Sigmoid colon (tissue), 7 donors: ENCODE results near the gene PGF. TPM values are rescaled to one million over a fixed set of nuclear protein-coding genes. Genes with fewer than 3 reads are reported as not detected.

ENCODE experiments used
- DNase-seq: peaks from one replicate; pipeline ENCODE4 v3.0.0-alpha.2; 2019
- H3K27ac ChIP-seq, 4 donors: fragments of 200-600 bp; sonication (generic); one replicate each; pipeline ENCODE4 v1.5.1; 2016 to 2019; ENCODE audit warnings: mild to moderate bottlenecking in 1 of 4
- H3K27me3 ChIP-seq, 3 donors: fragments of 200-600 bp; sonication (generic); one replicate each; pipeline ENCODE4 v1.5.1; 2019; ENCODE audit warnings: mild to moderate bottlenecking in 1 of 3
- H3K36me3 ChIP-seq, 4 donors: fragments of 200-600 bp; sonication (generic); one replicate each; pipeline ENCODE4 v1.5.1; 2016 to 2019
- H3K4me1 ChIP-seq, 4 donors: fragments of 200-600 bp; sonication (generic); one replicate each; pipeline ENCODE4 v1.5.1; 2017 to 2019
- H3K4me3 ChIP-seq, 4 donors: fragments of 200-600 bp; sonication (generic); one replicate each; pipeline ENCODE4 v1.5.1; 2017 to 2019; ENCODE audit warnings: mild to moderate bottlenecking in 2 of 4, moderate library complexity in 1 of 4
- H3K9me3 ChIP-seq, 4 donors: fragments of 200-600 bp in 3 of 4; sonication (generic) in 3 of 4; one replicate each; pipeline versions ENCODE4 v1.5.1 to v1.6.1; 2013 to 2019
- CTCF ChIP-seq, 4 experiments: fragments of 450-650 bp in 3 of 4; fragments of 200-600 bp in 1 of 4; IDR thresholded peaks; one replicate each; pipeline ENCODE4 v1.5.1; 2016 to 2019; ENCODE audit warnings: antibody characterized with exemption in 4 of 4, mild to moderate bottlenecking in 3 of 4, moderate library complexity in 2 of 4
- EP300 ChIP-seq, 4 donors: sonication (generic); formaldehyde crosslinking; IDR thresholded peaks; one replicate each; pipeline ENCODE4 v1.6.1; 2017; ENCODE audit warnings: antibody characterized with exemption in 4 of 4
- POLR2A ChIP-seq, 2 donors: fragments of 450-650 bp; IDR thresholded peaks; one replicate each; pipeline ENCODE4 v1.6.1; 2016; ENCODE audit warnings: antibody characterized with exemption in 2 of 2, mild to moderate bottlenecking in 2 of 2, moderate library complexity in 2 of 2
- POLR2AphosphoS5 ChIP-seq, 4 donors: sonication (generic); formaldehyde crosslinking; IDR thresholded peaks; one replicate each; pipeline ENCODE4 v1.6.1; 2017; ENCODE audit warnings: antibody characterized with exemption in 4 of 4
- WGBS, 2 donors: extraction: QIAGEN DNeasy Blood & Tissue Kit; methylation state at CpG; one replicate each; pipeline ENCODE4 v1.1.7; 2013; 5-methylcytosine and 5-hydroxymethylcytosine counted together
- intact Hi-C: fragments of 100-400 bp; cut with DNase I; formaldehyde crosslinking; loops from one replicate; pipeline ENCODE4 v1.15.1; 2023
- polyA plus RNA-seq, 3 donors: library from polyadenylated mRNA; stranded (reverse); fragments of 200-250 nt; gene quantifications; one replicate each; pipeline ENCODE4 v1.2.3, GENCODE V29; 2013
- total RNA-seq, 4 donors: library from RNA; depleted of rRNA; stranded (reverse); fragments of >200 nt; gene quantifications; one replicate each; pipeline ENCODE4 v1.1.0, GENCODE V29; 2016
- donor health status: healthy with polysubstance abuse.
- donor health status: Bipolar disorder and iron deficiency.
- donor health status: healthy.

Gene PGF
- total and polyA plus RNA-seq, 7 donors: 1.2 to 15.6 (median 6.3) TPM

DNA sequence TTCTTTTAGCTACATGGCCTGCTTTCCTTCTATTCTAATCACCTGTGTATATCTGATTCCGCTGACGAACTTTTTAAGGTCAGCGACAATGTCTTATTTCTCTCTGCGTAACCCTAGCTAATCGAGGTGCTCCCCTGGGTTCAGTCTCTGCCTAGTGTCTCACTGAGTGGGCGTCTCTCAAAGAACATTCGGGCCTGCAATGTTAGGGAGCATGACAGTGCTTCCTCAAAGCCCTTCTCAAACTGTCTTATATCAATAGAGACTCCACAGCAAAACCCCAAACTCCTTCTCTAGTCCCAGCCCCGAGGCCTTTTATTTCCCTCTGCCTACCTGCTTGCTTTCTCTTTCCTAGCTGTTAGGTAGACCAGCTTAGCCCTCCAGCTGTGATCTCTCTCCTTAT lies 18.7 kb downstream of the PGF start:
- Histone ChIP-seq H3K27me3 (peaks cover 0 to 4% (median 0%) of the 10 kb centered on the region in 3 donors), H3K4me1 (peaks cover 0 to 35% (median 24%) of the 10 kb centered on the region in 4 donors), H3K4me3 (no peak overlapping the region), H3K9me3 (no peaks in the 10 kb centered on the region), H3K36me3 (no peaks in the 10 kb centered on the region), H3K27ac (no peak overlapping the region)
- intact Hi-C loops: no loop called here
- 89 to 93% methylated on average over 8 of the region's 8 CpGs for WGBS, 2 donors
- no peak for DNase-seq
- TF ChIP-seq POLR2AphosphoS5 (IDR thresholded peaks at IDR 0.05) (no peak), POLR2A (IDR thresholded peaks at IDR 0.05) (no peak), EP300 (IDR thresholded peaks at IDR 0.05) (no peak)

- Histone ChIP-seq H3K27ac (no peak overlapping the region), H3K4me1 (peaks cover 0 to 29% (median 18%) of the 10 kb centered on the region in 4 donors), H3K27me3 (peaks cover 0 to 4% (median 0%) of the 10 kb centered on the region in 3 donors), H3K9me3 (no peaks in the 10 kb centered on the region), H3K36me3 (no peaks in the 10 kb centered on the region), H3K4me3 (no peak overlapping the region)
- TF ChIP-seq POLR2AphosphoS5 (IDR thresholded peaks at IDR 0.05) (no peak), POLR2A (IDR thresholded peaks at IDR 0.05) (no peak), CTCF (IDR thresholded peaks at IDR 0.05) (no peak), EP300 (IDR thresholded peaks at IDR 0.05) (no peak)
- no peak for DNase-seq
- WGBS, 2 donors: 90 to 96% methylated on average over 11 of the region's 11 CpGs
- intact Hi-C loops: no loop called here
These were observed 19.2 kb downstream of the PGF start for GRCh38 chr14:74936151-74936550.

DNA sequence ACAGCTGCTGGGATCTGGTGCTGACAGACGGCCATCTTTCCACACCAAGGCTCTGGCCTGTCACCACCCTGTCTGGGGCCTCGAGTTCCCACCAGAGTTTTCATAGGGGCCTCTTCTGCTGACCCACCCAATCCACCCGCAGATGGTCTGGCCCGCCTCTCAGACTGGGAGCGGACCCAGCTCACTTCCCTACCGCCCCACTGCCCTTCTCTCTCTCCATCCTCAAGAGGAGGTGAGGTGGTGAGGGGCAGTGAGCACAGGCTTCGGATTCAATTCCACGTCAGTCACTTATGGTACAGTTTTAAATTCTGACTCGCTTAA lies 20.1 kb downstream of the PGF start:
- TF ChIP-seq EP300 (IDR thresholded peaks at IDR 0.05): no peak
- TF ChIP-seq POLR2AphosphoS5 (IDR thresholded peaks at IDR 0.05): no peak
- no peak for TF ChIP-seq POLR2A (IDR thresholded peaks at IDR 0.05)
- TF ChIP-seq CTCF (IDR thresholded peaks at IDR 0.05): no peak
- WGBS, 2 donors: 85 to 88% methylated on average over 9 of the region's 9 CpGs
- intact Hi-C loops: no loop called here
- no peak overlapping the region for H3K4me3 ChIP-seq
- H3K9me3 ChIP-seq: no peaks in the 10 kb centered on the region
- peak overlapping the region in 1 of 4 donors; percentile 36 for H3K27ac ChIP-seq
- DNase-seq: no peak
- peaks cover 0 to 4% (median 0%) of the 10 kb centered on the region in 3 donors for H3K27me3 ChIP-seq
- H3K4me1 ChIP-seq: peaks cover 0 to 23% (median 12%) of the 10 kb centered on the region in 4 donors
- H3K36me3 ChIP-seq: no peaks in the 10 kb centered on the region

- no peaks in the 10 kb centered on the region for H3K36me3 ChIP-seq
These were observed 20.7 kb downstream of the PGF start for GRCh38 chr14:74934476-74935359.

More at GRCh38 chr14:74934476-74935359, 20.7 kb downstream of the PGF start:
- intact Hi-C loops: no loop called here
- 63 to 81% methylated on average over 26 of the region's 26 CpGs for WGBS, 2 donors
- no peak for DNase-seq
- no peaks in the 10 kb centered on the region for H3K9me3 ChIP-seq
- TF ChIP-seq CTCF (IDR thresholded peaks at IDR 0.05): no peak
- TF ChIP-seq POLR2AphosphoS5 (IDR thresholded peaks at IDR 0.05): no peak
- no peak for TF ChIP-seq POLR2A (IDR thresholded peaks at IDR 0.05)
- no peak for TF ChIP-seq EP300 (IDR thresholded peaks at IDR 0.05)
- H3K4me3 ChIP-seq: no peak overlapping the region
- peak overlapping the region in 1 of 4 donors; percentile 36 for H3K27ac ChIP-seq
- H3K4me1 ChIP-seq: peaks cover 0 to 17% (median 8%) of the 10 kb centered on the region in 4 donors
- peaks cover 0 to 4% (median 0%) of the 10 kb centered on the region in 3 donors for H3K27me3 ChIP-seq
